C4-2B (cell line): ENCODE results near the gene KANSL2.

Experiments
- CTCF ChIP-seq: fragments of 450-650 bp; conservative IDR thresholded peaks from 2 replicates; pipeline ENCODE4 v1.5.1; 2017; ENCODE audit warnings: mild to moderate bottlenecking
- ZFX ChIP-seq: fragments of 450-650 bp; IDR thresholded peaks from 2 replicates; pipeline ENCODE4 v1.6.1; 2017

- no peak for TF ChIP-seq CTCF
- TF ChIP-seq ZFX = no peak
These were observed 41.2 kb downstream of the KANSL2 start for GRCh38 chr12:48640854-48641253.
